Activated CD4-positive, alpha-beta T cell treated with anti-CD3 and anti-CD28 coated beads for 36 hours (primary cell): ENCODE data around the gene PI4KA. TPM values are rescaled to one million over a fixed set of nuclear protein-coding genes. Genes with fewer than 3 reads are reported as not detected.
A peak's percentile ranks its signal among the peaks of the same experiment; 100 is the strongest.

ENCODE experiments used
- ATAC-seq: fragments of 200-7000 bp; cut with Tn5 transposase; one replicate; pipeline ENCODE4 v1.10.0; 2021; ENCODE audit warnings: mild to moderate bottlenecking, moderate library complexity
- CTCF ChIA-PET: fragments of 350-600 bp; sonication (Branson Sonifier 250); formaldehyde crosslinking; loops from one replicate; lab custom pipeline; 2021; ENCODE audit warnings: antibody characterized with exemption; lab: Charles Lee
- POLR2A ChIA-PET: fragments of 350-600 bp; sonication (Branson Sonifier 250); formaldehyde crosslinking; loops from one replicate; lab custom pipeline; 2021; ENCODE audit warnings: antibody characterized with exemption, inconsistent platforms; lab: Charles Lee
- DNase-seq: peaks from one replicate; pipeline ENCODE4 v3.0.0-alpha.2; 2020
- H3K27ac Mint-ChIP-seq: one replicate; pipeline ENCODE4 v1.8.0; 2021; ENCODE audit warnings: mixed read lengths
- H3K27me3 Mint-ChIP-seq: one replicate; pipeline ENCODE4 v1.8.0; 2021; ENCODE audit warnings: mixed read lengths
- H3K36me3 Mint-ChIP-seq: one replicate; pipeline ENCODE4 v1.8.0; 2021; ENCODE audit warnings: low read depth, mixed read lengths
- H3K4me1 Mint-ChIP-seq: one replicate; pipeline ENCODE4 v1.8.0; 2021; ENCODE audit warnings: mixed read lengths
- H3K4me3 Mint-ChIP-seq: one replicate; pipeline ENCODE4 v1.8.0; 2021; ENCODE audit warnings: mild to moderate bottlenecking, moderate library complexity, mixed read lengths
- H3K9me3 Mint-ChIP-seq: one replicate; pipeline ENCODE4 v1.8.0; 2021; ENCODE audit warnings: low read depth, mixed read lengths
- intact Hi-C, 2 experiments: fragments of 100-400 bp; cut with DNase I in 1 of 2; cut with micrococcal nuclease in 1 of 2; formaldehyde crosslinking; loops; one replicate each; pipeline versions ENCODE4 v1.14.2 to v1.15.1; 2022 to 2024; cut with DNase I, micrococcal nuclease
- total RNA-seq, 2 experiments: library from RNA; stranded (reverse); gene quantifications; one replicate each; pipeline ENCODE4 v1.2.3, GENCODE V29; 2021

The PI4KA gene
- total RNA-seq, 2 experiments from 2014 or later = 52.8 TPM

DNA sequence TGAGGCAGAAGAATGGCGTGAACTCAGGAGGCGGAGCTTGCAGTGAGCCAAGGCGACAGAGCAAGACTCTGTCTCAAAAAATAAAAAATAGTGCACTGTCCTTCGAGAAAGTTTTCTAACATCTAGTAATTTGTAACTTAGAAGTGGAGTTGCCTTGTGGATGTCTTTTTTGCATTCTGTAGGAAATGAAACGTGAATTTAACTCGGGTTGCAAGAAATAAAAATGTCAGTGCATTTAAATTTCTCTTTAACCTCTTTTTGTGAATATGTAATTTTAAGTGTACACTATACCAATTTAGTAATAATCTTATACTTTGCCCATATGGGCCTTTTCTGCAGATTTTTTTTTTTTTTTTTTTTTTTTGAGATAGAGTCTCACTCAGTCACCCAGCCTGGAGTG lies 32.4 kb upstream of the PI4KA start:
- ChIA-PET CTCF (no interaction called here), POLR2A (no interaction called here)
- Mint-ChIP-seq H3K27me3 (peaks cover 4% of the 10 kb centered on the region), H3K27ac (no peak overlapping the region), H3K9me3 (no peaks in the 10 kb centered on the region), H3K4me3 (no peak overlapping the region), H3K4me1 (no peaks in the 10 kb centered on the region), H3K36me3 (peaks cover 15% of the 10 kb centered on the region)
- ATAC-seq = no peak
- no peak for DNase-seq
- intact Hi-C loops = no loop called here

DNA sequence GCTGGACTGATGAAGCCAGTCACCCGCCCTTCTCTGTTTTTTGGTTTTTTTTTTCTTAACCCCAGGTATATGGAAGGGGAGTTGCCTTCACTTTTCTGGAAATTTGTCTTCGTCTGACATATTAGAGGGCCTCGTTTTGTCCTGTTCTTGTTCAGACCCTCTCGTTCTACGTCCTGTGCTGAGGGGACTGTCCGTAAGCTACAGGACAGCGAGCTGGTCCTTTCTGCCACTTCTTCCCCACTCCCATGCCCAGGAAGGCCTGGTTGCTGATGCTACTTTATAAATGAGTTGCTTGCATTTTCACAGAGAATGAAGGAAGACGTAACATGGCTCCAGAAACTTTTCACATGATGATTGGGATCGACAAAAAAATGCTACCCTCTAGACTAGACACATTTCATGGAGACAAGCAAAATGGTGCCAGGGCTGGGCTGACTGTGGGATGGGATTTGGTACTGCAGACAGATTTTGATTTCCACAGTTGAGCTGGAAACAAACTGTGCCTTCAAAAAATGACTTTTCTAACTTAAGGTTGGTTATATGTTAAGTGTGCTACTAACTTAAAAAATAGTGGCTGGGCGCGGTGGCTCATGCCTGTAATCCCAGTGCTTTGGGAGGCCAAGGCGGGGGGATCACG lies 31.4 kb upstream of the PI4KA start:
- CTCF ChIA-PET = interaction anchor here (1.0 kb wide), 1 partner anchor 9 kb away, joined by 3 read pairs; no protein-coding TSS in a partner anchor
- H3K36me3 Mint-ChIP-seq = peaks cover 20% of the 10 kb centered on the region

DNA sequence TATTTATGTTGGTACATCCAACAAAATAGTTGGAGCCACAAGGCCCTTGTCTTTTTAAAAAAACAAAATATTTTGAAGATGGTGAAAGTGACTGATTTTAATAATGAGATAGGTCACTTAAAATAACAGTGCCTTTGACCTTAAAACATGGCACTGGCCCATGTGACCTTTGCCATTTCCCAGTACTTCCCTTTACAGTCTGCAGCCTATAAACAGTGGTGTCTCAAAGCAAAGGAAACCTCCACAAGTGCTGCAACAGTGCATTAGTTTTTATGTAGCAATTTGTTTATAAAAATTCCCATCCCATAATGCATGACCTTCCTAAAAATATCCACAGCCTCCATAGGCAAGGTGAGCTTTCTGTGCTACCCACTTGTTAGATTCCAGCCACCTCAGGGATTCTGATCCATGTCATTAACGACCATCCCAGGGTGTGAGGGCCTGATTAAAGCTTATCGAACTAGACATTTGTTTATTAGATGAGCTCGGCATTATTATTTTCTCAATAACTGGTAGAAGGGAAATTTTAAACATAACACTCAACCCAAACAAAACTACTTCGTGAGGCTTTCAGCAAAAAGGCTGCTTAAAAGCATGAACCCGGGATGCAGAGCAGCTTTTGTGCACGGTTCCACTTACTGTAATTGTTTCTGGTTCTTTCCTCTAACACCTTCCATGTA lies 30.6 kb upstream of the PI4KA start:
- POLR2A ChIA-PET = no interaction called here
- CTCF ChIA-PET = interaction anchor here (1.0 kb wide), 1 partner anchor 8 kb away, joined by 3 read pairs; no protein-coding TSS in a partner anchor
- Mint-ChIP-seq H3K4me1 (no peaks in the 10 kb centered on the region), H3K9me3 (no peaks in the 10 kb centered on the region), H3K4me3 (no peak overlapping the region), H3K36me3 (peaks cover 24% of the 10 kb centered on the region), H3K27me3 (no peaks in the 10 kb centered on the region), H3K27ac (no peak overlapping the region)
- ATAC-seq (no peak), DNase-seq (no peak)
- intact Hi-C loops = no loop called here

More for the DNA sequence above, 31.4 kb upstream of the PI4KA start:
- ATAC-seq (no peak), DNase-seq (no peak)
- POLR2A ChIA-PET = no interaction called here
- Mint-ChIP-seq H3K27ac (no peak overlapping the region), H3K4me1 (no peaks in the 10 kb centered on the region), H3K9me3 (no peaks in the 10 kb centered on the region), H3K27me3 (peaks cover 2% of the 10 kb centered on the region), H3K4me3 (no peak overlapping the region)
- intact Hi-C loops = no loop called here

- no peak overlapping the region for H3K4me3 Mint-ChIP-seq
- no peak overlapping the region for H3K27ac Mint-ChIP-seq
- no peaks in the 10 kb centered on the region for H3K4me1 Mint-ChIP-seq
- CTCF ChIA-PET = no interaction called here
- H3K9me3 Mint-ChIP-seq = no peaks in the 10 kb centered on the region
- peaks cover 26% of the 10 kb centered on the region for H3K36me3 Mint-ChIP-seq
- intact Hi-C loops = no loop called here
- no peak for DNase-seq
- no peak for ATAC-seq
- H3K27me3 Mint-ChIP-seq = no peaks in the 10 kb centered on the region
- POLR2A ChIA-PET = no interaction called here
Observed at GRCh38 chr22:20887375-20887774, 28.8 kb upstream of the PI4KA start.

GRCh38 chr22:20885557-20886323 lies 27.1 kb upstream of the PI4KA start:
- Mint-ChIP-seq H3K36me3 (peaks cover 32% of the 10 kb centered on the region), H3K27ac (no peak overlapping the region), H3K27me3 (no peaks in the 10 kb centered on the region), H3K4me1 (no peaks in the 10 kb centered on the region), H3K4me3 (no peak overlapping the region), H3K9me3 (no peaks in the 10 kb centered on the region)
- ATAC-seq (peak; percentile 68), DNase-seq (peak; percentile 71)
- intact Hi-C loops = no loop called here
- CTCF ChIA-PET = interaction anchor here (0.8 to 1.7 kb wide), 5 partner anchors 9 to 52 kb away, joined by 3 to 8 read pairs (median 4); partner anchors contain the start of gene CRKL
- POLR2A ChIA-PET = no interaction called here

- ChIA-PET CTCF (interaction anchor here (0.6 to 1.7 kb wide), 5 partner anchors 14 to 56 kb away, joined by 3 to 8 read pairs (median 4); partner anchors contain the start of gene CRKL), POLR2A (no interaction called here)
- DNase-seq (no peak), ATAC-seq (no peak)
- no peaks in the 10 kb centered on the region for H3K27me3 Mint-ChIP-seq
- H3K9me3 Mint-ChIP-seq = no peaks in the 10 kb centered on the region
- no peak overlapping the region for H3K4me3 Mint-ChIP-seq
- no peak overlapping the region for H3K27ac Mint-ChIP-seq
- no peaks in the 10 kb centered on the region for H3K4me1 Mint-ChIP-seq
- intact Hi-C loops = no loop called here
- peaks cover 35% of the 10 kb centered on the region for H3K36me3 Mint-ChIP-seq
Observed at GRCh38 chr22:20885017-20885556, 26.5 kb upstream of the PI4KA start.

DNA sequence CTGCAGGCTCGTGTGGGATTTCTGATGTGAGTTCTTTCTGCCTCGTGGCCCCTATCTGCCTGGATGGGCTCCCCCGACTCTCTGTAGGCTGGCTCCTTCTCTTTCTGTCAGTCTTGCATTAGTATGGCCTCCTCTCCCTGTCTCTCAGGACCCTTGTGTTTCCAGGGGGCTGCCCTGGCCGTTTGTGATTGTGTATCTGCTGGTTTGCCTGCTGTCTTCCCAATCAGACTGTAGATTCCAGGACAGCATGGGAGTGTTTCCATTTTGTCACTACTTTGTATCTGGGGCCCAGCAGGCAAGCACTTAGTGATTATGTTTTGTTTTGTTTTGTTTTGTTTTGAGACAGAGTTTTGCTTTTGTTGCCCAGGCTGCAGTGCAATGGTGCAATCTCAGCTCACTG lies 25.8 kb upstream of the PI4KA start:
- CTCF ChIA-PET = interaction anchor here (0.6 to 0.7 kb wide), 2 partner anchors 53 to 55 kb away, joined by 3 read pairs; no protein-coding TSS in a partner anchor
- H3K4me3 Mint-ChIP-seq = no peak overlapping the region
- no peaks in the 10 kb centered on the region for H3K9me3 Mint-ChIP-seq
- POLR2A ChIA-PET = no interaction called here
- ATAC-seq (no peak), DNase-seq (no peak)
- intact Hi-C loops = no loop called here
- no peaks in the 10 kb centered on the region for H3K4me1 Mint-ChIP-seq
- H3K27me3 Mint-ChIP-seq = no peaks in the 10 kb centered on the region
- no peak overlapping the region for H3K27ac Mint-ChIP-seq
- H3K36me3 Mint-ChIP-seq = peaks cover 31% of the 10 kb centered on the region

- CTCF ChIA-PET = interaction anchor here (0.6 kb wide), 1 partner anchor 11 kb away, joined by 3 read pairs; no protein-coding TSS in a partner anchor
- intact Hi-C loops = no loop called here
- H3K9me3 Mint-ChIP-seq = no peaks in the 10 kb centered on the region
- POLR2A ChIA-PET = no interaction called here
- no peak for DNase-seq
- no peaks in the 10 kb centered on the region for H3K4me1 Mint-ChIP-seq
- no peak for ATAC-seq
- no peaks in the 10 kb centered on the region for H3K27me3 Mint-ChIP-seq
- no peak overlapping the region for H3K27ac Mint-ChIP-seq
- H3K4me3 Mint-ChIP-seq = no peak overlapping the region
- peaks cover 25% of the 10 kb centered on the region for H3K36me3 Mint-ChIP-seq
Observed at GRCh38 chr22:20882855-20883254, 24.2 kb upstream of the PI4KA start.

- DNase-seq = no peak
- Mint-ChIP-seq H3K27me3 (no peaks in the 10 kb centered on the region), H3K4me1 (no peaks in the 10 kb centered on the region), H3K4me3 (no peak overlapping the region), H3K9me3 (no peaks in the 10 kb centered on the region), H3K36me3 (peaks cover 20% of the 10 kb centered on the region), H3K27ac (no peak overlapping the region)
- POLR2A ChIA-PET = no interaction called here
- intact Hi-C loops = no loop called here
- CTCF ChIA-PET = interaction anchor here (0.6 kb wide), 1 partner anchor 11 kb away, joined by 3 read pairs; no protein-coding TSS in a partner anchor
- no peak for ATAC-seq
Observed at GRCh38 chr22:20881869-20882815, 23.5 kb upstream of the PI4KA start.

GRCh38 chr22:20881231-20881630 lies 22.6 kb upstream of the PI4KA start:
- Mint-ChIP-seq H3K9me3 (no peaks in the 10 kb centered on the region), H3K36me3 (peaks cover 23% of the 10 kb centered on the region), H3K4me1 (no peaks in the 10 kb centered on the region), H3K27ac (no peak overlapping the region), H3K27me3 (no peaks in the 10 kb centered on the region), H3K4me3 (no peak overlapping the region)
- POLR2A ChIA-PET = no interaction called here
- DNase-seq (no peak), ATAC-seq (no peak)
- intact Hi-C loops = no loop called here
- CTCF ChIA-PET = interaction anchor here (1.1 to 1.2 kb wide), 2 partner anchors 8 to 36 kb away, joined by 3 to 4 read pairs; no protein-coding TSS in a partner anchor
